GM13976 (cell line): ENCODE results near the gene MAN2B2.

ENCODE experiments used
- DNase-seq: peaks from one replicate; pipeline ENCODE4 v3.0.0; 2012; ENCODE audit warnings: low spot score
- CTCF ChIP-seq: IDR thresholded peaks from 2 replicates; pipeline ENCODE4 v1.5.1; 2012; ENCODE audit warnings: borderline replicate concordance, mild to moderate bottlenecking; ENCODE audit not compliant: insufficient read depth; ENCODE audit errors: extremely low read depth, missing control alignments, control extremely low read depth
- in situ Hi-C: fragments of 300-500 bp; cut with MboI; formaldehyde crosslinking; loops from one replicate; pipeline ENCODE4 v1.12.0; 2022; ENCODE audit warnings: low sequenced_read_pairs, mixed read lengths, inconsistent platforms; ENCODE audit not compliant: unreplicated experiment

MAN2B2 gene

GRCh38 chr4:6541789-6542188, 33.2 kb upstream of the MAN2B2 start:
- no peak for TF ChIP-seq CTCF
- in situ Hi-C loops, result no loop called here
- no peak for DNase-seq

GRCh38 chr4:6542951-6543350, 32.0 kb upstream of the MAN2B2 start:
- TF ChIP-seq CTCF, result no peak
- in situ Hi-C loops, result no loop called here

GRCh38 chr4:6546091-6546490, 28.9 kb upstream of the MAN2B2 start:
- in situ Hi-C loops, result no loop called here
- no peak for DNase-seq
- no peak for TF ChIP-seq CTCF

More at GRCh38 chr4:6542951-6543350, 32.0 kb upstream of the MAN2B2 start:
- DNase-seq, result no peak

GRCh38 chr4:6546681-6547447, 28.1 kb upstream of the MAN2B2 start:
- in situ Hi-C loops, result no loop called here
- DNase-seq, result peak; percentile 81
- peak; percentile 91 for TF ChIP-seq CTCF

- in situ Hi-C loops, result no loop called here
- no peak for TF ChIP-seq CTCF
- no peak for DNase-seq
Observed at GRCh38 chr4:6548201-6548881, 26.6 kb upstream of the MAN2B2 start.

GRCh38 chr4:6548882-6549230, 26.1 kb upstream of the MAN2B2 start:
- DNase-seq, result no peak
- in situ Hi-C loops, result no loop called here
- no peak for TF ChIP-seq CTCF

- no peak for DNase-seq
- TF ChIP-seq CTCF, result no peak
- in situ Hi-C loops, result no loop called here
Observed at GRCh38 chr4:6549445-6549844, 25.5 kb upstream of the MAN2B2 start.
